Measurements from ENCODE around the gene CD2AP.
"Not testable (repeated sequence)": the region's sequence is repeated elsewhere in the genome, so short reads cannot be mapped to it uniquely, and the experiment has no call there.

Gene CD2AP

DNA sequence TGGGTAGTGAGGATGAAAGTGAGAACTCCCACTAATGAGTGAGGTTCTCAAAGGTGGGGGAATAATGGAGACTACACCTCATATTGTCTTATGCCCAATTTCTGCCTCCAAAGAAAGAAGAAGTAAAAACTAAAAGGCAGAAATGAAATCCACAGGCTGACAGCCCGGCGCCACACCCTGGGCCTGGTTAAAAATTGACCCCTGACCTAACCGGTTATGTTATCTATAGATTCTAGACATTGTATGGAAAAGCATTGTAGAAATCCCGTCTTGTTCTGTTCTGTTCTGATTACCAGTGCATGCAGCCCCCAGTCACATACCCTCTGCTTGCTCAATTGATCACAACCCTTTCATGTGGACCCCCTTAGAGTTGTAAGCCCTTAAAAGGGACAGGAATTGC, 170.0 kb downstream of the CD2AP start:
- DNase-seq: not testable (repeated sequence)

- DNase-seq: no peak
Observed at GRCh38 chr6:47648031-47648430, 170.4 kb downstream of the CD2AP start.

DNA sequence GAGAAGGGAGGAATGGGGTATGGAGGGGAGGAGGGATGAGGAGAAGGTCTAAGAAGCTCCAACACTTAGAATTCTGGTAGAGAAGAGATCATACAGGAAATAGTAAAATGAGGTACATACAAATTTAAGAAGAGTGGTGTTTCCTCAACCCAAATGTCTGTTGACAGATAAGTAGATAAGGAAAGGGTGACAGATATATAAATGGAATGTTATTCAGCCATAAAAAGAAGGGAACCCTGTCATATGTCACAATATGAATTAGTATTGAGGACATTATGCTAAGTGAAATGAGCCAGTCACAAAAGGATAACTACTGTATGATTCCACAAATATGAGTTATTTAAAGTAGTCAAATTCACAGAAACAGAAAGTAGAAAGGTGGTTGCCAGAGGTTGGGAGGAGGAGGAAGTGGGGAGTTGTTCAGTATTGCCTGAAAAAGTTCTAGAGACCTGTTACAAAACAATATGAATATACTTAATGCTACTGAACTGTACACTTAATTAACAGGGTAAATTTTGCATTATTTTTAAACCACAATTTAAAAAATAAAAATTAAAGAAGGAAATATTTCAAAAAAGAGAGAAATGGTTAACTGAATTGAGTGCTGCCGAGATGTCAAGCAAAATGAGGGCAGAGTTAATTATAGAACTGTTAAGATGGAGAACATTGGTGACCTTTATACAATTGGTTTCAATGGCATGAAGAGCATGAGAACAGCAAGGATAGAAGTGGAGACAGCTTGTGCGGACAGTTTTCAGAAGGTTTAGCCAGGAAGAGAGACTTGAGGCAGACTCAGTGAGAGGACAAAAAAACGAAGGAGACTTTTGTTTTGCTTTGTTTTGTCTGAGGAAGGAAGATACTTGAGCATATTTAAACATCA, 173.2 kb downstream of the CD2AP start:
- no peak for DNase-seq

DNA sequence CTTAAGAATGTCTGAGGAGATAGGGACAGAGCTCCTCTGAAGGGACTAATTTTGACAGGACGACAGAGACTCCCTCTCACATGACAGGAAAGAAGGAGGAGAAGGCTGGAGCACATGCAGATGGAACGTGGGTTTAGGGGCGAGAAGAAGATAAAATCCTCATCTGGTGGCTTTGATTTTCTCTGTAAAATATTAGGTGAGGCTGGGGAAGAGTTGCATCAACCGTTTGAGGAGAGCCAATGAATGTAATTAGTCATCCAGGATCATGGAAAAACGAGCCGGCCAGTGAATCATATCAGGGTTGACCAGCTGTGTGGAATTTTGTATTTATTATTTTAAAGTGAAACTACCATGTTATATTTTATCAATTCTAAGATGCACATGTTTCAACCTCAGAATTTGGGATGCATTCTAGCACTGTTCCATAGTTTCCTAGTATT, 173.9 kb downstream of the CD2AP start:
- no peak for DNase-seq

- DNase-seq: no peak
Observed at GRCh38 chr6:47653706-47654105, 176.1 kb downstream of the CD2AP start.

- DNase-seq: no peak
Observed at GRCh38 chr6:47654255-47654654, 176.7 kb downstream of the CD2AP start.

DNA sequence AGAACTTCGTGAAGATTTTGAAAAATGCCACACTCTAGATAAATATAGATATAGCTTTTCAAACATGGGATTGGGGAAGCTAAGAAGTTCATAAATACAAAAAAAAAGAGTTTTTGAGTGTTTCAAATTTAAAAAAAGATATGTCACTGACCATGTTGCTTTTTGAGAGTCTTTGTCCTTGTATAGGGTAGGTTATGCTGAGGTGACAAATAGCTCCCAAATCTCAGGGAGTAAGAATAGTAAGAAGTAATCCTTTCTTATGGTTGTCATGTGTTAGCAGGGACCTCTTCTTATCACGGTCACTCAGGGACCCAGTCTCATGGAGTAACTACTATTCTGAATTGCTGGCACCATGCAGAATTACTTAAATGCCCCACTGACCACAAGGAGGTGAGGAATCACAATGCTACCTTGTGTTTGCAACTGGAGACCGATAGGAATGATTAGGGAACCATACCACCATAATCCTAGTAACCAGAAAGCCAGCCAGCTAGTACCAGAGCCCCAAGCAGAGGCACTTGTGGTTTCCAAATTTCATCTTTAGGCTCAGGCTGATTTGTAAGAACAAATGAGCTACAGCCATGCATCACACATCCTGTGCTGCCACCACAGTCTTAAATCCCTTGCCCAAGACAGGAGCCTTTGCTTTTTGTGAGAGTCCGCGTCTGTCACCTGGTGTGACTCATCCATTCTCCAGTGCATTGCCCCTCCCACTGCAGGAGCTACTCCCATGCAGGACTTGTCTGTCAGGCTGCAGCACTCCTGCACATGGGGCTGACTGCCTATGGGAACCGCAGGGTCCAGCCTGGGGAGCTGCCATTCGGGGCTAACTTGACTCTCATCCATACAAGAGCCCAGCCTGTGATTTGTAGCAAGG, 178.4 kb downstream of the CD2AP start:
- peak in 1 of 4 experiments; percentile 1 for DNase-seq

DNA sequence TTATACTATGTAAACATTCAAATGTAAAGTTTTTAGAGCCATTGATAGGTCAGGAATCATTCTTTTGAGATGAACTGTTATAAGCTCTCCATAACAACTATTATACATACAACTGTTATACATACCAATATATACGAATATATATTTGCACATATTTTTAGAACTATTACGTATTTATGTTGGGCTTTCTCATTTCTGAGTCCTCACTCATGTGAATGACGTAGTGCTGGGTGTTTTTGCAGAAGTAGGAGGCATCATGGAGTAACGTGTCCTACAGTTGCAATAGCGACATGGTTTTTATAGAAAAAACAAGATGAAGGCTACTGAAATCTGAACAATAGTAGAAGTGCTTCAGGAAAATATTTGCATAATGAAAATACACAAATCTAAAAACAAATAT, 184.4 kb downstream of the CD2AP start:
- DNase-seq: no peak

DNA sequence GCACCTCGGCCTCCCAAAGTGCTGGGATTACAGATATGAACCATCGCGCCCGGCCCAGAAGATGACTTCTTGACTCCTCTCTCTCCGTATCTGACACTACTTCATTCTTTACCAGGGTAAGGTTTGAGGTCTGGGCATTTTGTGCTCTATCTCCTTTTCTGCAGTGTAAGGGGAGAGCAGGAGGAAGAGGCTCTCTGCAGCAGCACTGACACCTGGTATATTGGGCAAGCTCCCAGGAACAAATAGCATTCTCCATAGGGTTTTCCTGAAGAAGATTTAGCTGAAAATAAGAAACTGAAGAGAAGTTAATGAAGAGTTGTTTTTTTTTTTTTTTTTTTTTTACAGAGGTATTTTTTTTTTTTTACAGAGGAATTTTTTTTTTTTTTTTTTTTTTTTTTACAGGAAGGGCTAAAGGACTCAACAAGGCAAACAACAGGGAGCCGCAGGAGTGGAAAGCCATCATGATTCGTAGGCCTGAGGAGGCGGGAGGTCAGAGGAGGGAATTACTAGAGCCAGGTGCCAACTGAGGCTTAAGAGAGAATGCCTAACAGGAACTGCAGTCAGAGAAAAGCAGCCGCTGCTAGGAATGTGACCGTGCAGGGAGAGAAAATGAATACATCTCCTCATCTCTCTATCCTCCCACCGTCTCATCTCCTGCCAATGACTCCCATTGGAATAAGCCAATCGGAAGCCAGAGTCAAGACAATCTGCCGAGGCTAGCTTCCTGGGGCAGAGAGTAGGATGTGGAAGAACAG, 186.1 kb downstream of the CD2AP start:
- DNase-seq: no peak

DNA sequence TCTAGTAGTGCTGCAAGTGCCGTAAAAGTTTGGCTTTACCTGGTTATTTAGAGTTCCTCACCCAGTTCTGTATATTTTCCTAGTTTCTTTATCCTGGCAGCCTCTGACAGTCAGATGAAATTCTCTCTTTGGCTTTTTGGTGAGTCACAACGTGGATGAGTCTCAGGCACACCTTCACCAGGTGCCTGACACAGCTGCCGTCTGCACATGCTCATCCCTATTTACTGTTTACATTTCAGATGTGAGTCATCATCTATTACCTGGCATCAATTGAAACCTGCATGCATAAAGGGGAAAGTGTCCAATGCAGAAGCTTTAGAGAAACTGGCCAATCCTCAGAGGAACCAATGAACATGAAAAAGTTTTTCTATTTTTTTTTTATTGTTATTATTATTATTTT, 187.5 kb downstream of the CD2AP start:
- DNase-seq: no peak

DNA sequence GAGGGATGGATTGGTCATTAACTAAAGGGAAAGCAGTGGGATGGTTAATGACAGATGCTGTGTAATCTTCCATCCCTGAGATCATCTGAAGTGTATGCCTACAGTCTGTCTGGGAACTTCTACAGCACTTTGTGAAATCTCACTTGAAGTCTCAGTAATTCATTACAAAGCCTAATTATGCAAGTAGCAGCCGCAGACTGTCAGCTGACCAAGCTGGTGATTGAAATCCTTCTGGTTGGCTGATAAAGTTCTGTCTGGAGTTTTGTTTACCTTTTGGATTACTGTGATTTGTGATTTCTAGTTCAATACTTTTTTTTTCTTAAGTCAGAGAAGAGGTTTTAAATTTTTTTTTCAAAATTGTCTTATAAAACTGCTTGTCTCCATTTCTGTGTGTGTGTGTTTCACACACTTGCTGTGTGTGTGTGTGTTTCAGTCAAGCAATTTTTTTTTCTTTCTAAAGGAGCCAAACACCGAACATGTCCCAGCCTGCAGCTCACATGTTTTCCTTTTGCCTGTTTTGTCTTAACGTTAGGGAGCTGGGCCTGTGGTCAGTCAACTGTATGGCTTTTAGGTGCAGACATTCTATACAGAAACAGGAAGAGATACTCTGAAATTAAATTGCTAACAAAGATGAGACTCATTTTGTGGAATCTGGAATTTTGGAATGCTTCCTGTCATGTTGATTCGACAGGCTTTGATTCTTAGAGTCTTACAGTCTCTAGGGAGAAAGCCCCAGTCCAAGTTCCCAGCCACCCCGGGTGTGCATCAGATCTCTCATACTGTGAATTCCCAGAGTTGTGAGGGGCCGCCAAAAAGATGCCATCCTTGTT, 192.3 kb downstream of the CD2AP start:
- DNase-seq: no peak

GRCh38 chr6:47670851-47671250, 193.3 kb downstream of the CD2AP start:
- no peak for DNase-seq

DNA sequence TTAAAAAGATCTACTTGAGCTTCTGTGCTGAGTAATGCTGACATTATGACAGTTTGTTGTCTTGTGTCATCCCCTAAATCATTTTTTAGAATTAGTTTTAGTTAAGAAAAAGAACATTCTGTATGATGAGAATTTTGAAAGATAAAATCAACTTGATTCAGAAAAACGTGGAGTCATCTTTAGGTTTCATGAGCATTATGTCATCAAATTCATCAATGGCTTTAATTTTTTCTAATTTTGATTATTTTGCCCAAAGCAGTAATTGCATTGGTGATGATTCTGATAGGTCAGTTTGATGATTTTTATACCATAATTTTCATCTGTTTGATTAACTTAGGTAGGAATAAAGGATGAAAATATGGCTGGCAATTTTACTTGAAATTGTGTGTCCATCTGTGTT, 194.2 kb downstream of the CD2AP start:
- DNase-seq: no peak

- DNase-seq: no peak
Observed at GRCh38 chr6:47672816-47673215, 195.2 kb downstream of the CD2AP start.

- DNase-seq: no peak
Observed at GRCh38 chr6:47674673-47675072, 197.1 kb downstream of the CD2AP start.

Data from activated CD4-positive, CD25-positive, alpha-beta regulatory T cell (primary cell).